Left renal cortex interstitium (tissue), 4 donors: ENCODE measurements around the gene CCDC85C. TPM values are rescaled to one million over a fixed set of nuclear protein-coding genes. Genes with fewer than 3 reads are reported as not detected.
A peak's percentile ranks its signal among the peaks of the same experiment; 100 is the strongest.

Experiments used
- DNase-seq, 4 donors: peaks; one replicate each; pipeline ENCODE4 v3.0.0-alpha.2; 2013; ENCODE audit warnings: low read depth in 4 of 4, low spot score in 2 of 4, missing footprints in 1 of 4
- polyA plus RNA-seq, 4 donors: library from polyadenylated mRNA; unstranded; fragments of 120-200 nt; gene quantifications; one replicate each; pipeline ENCODE4 v1.2.1, GENCODE V29; 2013; ENCODE audit not compliant: insufficient read length in 4 of 4

The CCDC85C gene
- polyA plus RNA-seq, 4 donors, result 24.9 to 40.0 (median 30.9) TPM

DNA sequence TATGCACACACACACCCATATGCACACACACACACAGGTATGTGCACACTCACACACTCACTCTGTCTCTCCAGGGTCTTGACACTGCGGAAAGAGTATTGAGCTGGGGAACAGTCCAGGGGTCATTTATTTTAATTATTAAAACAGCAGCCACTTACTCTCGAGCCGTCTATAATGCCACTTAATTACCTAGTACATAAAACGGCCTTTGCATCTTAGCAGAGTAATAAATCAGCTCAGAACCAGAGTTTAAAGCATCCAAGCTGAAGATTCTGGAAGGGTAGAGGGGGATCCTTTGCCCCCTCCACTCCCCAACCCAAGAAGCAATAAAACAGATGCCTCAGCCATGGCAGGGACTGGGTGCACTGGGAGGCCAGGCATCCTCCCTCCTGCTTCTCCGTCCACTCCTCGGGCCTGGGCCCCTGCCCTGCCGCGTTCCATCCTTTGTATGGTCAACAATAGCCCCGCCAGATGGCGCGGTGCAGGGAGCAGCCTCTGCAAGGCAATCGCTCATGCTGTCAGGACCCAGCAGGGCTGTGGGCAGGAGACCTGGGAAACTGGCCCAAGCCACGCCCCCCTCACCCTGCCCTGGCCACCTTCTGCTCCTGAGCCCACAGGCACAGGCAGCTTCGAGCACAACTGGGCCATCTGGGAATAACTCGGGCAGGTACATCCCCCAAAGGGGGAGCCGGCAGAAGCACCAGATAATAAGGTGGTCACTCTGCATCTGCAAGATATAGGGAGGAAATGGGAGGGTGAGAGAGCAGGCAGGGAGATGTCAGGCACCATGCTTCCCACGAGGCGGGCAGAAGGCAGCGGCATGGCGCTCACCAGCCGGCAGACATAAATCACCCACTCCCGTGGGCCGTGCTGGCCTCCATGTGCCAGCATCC lies 40.9 kb downstream of the CCDC85C start:
- DNase-seq, result peak in 1 of 4 donors; percentile 78

DNA sequence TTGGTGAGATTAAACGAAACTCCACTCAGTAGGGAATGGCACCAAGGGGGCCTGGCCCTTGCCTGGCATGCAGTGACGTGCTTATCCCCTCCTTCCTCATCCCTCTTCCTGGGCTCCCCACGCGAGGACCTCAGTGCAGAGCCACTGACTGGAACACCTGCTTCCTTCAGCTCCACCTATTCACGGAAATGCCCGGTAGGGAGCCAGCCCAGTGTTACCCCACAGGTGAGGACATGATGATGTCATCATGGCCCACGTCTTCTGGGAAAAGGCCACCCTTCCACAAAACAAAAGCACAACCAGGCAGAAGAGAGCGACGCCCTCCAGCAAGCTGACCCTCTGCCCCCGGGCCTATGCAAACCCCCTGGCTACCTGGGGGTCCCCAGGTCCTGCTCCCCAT lies 42.1 kb downstream of the CCDC85C start:
- DNase-seq, result no peak

DNA sequence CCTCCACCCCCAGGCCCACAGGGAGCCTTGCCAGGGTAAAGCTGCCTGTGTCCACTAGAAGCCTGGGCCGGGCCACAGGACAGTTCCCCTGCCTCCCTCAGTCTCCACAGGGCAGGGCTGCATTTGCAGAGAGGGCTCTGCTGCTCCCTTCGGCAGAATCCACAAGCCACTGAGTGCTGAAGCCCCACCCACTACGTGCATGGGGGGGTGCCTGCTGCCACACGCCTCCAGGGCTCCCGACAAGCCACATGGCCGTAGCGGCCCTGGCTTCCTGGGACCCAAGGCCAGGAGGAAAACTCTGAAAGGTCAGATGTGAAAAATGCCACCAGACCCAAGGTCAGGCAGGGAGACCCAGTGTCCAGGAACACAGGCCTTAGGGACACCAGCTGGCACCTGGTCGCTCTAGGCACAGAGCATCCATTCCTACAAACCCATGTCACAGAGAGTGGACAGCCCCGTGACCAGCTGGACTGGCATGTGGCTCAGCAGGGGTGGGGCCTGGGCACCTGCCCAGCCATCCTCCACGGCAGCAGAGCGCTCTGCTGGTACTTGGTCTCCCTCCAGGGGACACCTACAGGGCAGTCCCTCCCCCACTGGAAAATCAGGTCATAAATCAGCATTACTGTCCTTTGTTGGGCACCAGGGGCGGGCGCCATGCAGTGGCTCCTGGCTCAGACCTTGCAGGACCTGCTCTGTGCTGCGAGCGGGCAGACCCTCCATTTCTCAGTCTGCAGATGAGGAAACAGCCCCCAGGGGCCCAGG lies 42.9 kb downstream of the CCDC85C start:
- DNase-seq, result no peak

DNA sequence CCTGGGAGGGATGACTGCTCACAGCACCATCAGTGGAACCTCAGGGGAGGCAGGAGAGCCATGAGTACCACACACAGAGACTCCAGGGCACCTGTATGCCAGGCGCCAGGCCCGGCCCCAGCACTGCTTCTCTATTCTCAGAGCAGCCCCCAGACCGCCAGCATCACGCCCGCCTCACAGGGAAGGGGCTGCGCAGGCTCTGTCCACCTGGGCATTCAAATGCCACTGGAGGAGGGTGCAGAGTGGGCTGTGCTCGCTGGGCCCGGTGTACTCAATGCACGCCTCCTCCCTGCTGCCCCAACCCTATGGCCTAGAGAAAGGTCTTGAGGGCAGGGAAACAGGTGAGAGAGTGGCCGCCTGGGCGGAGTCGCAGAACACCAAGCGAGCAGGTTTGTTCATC lies 43.6 kb downstream of the CCDC85C start:
- no peak for DNase-seq

DNA sequence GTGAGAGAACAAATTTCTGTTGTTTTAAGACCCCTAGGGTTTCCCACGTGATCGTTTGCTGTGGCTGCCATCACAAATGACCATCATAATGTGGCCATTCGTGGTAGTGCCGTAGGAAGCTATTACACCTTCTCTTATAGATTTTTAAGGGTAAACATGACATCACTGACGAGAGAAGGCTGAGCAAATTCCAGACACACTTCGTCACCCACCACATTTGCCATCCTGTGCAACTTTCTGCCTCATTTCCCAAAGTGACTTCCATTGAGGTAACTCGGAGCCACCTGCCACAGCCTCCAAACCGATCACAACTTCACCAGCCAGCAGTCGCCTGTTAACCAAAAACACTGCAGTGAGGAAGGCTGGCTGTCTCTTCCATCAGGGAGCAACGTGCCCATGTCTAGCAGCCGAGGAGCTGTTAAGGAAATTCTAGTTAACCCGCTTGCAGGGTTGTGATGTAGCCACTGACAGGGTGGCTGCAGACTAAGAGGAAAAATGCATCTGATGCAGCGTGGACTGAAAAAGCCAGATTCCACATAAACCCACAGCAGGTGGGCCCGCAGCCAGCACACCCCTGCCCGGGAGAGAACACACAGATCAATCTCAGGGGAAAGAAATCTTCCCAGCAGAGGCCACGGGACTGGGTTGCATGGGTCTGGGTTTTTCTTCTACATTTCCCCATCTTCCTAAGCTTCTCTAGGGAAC lies 44.6 kb downstream of the CCDC85C start:
- DNase-seq, result no peak

DNA sequence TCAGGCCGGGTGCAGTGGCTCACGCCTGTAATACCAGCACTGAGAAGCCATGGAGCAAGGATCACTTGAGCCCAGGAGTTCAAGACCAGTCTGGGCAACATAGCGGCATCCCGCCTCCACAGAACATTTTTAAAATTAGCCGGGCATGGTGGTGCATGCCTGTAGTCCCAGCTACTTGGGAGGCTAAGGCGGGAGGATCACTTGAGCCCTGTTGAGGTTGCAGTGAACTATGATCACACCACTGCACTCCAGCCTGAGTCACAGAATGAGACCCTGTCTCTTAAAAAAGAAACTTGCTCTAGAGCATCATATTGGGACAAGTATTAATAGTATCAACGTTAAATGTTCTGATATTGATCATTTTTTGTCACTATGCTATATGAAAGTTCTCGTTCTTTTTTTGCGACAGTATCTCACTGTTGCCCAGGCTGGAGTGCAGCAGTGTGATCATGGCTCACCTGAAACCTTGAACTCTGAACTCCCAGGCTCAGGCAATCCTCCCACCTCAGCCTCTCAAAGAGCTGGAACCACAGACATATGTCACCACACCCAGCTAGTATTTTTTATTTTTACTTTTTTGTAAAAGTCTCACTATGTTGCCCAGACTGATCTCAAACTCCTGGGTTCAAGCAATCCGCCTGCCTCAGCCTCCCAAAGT lies 47.7 kb downstream of the CCDC85C start:
- no peak for DNase-seq

DNA sequence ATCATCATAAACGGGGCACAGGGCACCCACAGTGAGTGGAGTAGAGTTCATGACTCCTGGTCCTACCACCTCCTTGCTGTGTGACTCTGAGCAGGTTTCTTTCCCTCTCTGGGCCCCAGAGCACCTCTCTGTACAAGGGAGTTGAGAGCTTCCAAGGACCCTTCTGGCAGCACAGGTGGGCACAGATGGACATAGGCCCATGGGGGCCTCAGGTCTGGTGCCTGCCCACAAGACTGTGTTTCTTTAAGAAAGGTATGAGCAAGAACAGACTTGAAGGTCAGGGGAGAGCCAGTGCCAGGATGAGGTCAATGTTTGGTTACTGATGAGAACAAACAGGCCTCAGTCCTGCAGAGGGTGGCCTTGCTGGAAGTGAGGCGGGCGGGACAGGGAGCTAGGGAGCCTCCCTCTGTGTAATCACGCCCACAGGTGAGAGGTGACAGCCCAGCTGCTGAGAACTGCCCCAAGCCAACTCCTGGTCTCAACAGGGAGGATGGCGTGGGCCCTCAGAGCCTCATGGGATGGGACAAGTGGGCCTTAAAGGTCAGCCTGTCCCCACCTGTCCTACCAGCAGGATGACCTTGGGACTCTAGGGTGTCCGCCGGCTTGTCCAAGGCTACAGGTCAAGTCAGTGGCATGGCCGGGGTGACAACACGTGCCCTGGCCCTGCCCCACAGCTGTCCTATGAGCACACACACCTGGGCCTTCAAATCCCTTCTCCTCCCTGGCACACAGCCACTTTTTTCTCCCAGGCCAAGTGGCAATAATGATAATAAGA lies 49.1 kb downstream of the CCDC85C start:
- no peak for DNase-seq

DNA sequence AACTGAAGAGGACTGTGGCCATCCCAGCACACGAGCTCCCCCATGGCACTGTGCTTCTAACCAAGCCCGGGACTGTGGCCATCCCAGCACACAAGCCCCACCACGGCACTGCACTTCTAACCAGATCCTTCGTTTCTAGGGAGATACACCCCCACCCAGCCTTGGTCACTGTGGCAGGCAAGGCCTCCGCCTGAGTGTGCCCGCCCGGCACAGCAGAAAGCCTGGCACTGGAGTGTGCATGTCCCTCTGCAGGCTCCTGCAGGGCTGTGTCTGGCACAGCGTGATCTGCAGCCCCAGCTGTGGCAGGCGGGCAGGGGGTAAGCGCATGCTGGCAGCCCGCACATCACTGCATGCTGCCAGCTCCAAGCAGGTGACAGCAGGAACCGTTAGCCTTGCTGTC lies 49.8 kb downstream of the CCDC85C start:
- DNase-seq, result no peak

DNA sequence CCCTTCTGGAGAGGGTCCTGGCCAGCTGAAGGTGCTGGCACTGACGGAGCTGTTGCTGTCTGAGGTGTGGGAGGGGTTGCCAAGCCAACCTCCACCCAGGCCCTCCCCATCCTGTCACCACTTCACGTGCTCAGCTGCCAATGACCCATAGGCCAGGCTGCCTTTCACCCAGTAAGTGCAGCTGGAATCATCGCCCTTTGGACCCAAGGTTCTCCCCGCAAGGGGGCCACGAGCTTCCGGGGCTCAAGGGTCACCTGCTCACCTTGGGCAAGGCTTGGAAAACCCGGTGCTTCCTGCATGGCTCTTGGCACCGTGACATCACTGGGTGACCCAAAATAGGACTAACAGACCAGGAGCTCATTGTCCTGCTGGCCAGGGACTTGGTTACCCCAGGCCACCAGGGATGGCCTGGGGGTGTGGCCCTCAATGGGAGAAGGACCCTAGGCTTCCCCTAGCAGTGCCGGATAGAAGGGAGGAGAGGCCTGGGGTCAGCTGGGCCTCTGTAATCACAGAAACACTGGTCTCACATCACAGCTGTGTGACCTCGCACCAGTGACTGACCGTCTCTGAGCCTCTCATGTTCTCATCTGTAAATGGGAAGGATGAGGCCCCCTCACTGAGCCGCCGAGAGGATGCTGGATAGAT lies 51.3 kb downstream of the CCDC85C start:
- no peak for DNase-seq

DNA sequence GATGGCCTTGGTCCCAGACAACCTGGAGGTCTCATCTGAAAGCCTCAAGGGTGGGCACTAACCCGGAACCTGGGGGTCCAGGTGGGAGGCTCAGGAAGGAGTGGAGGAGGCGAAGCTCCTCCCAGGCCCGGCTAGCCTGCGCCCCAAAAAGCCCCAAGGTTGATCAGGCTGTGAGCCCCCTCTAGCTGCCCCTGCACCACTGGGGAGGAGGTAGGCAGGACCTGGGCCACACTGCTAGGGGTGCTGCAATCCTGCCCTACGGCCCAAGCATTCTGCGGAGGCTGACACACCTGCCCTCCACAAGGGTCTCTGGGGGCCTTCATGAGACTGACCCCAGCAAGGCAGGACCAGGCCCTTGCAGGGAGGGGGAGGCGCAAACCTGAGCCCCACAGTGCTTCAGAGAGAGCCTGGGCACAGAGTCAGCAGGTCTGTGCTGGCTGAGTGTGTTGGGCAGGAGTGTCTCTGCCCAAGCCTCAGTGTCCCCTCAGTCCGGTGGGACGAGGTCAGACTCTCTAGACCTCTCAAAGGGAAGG lies 51.9 kb downstream of the CCDC85C start:
- no peak for DNase-seq

DNA sequence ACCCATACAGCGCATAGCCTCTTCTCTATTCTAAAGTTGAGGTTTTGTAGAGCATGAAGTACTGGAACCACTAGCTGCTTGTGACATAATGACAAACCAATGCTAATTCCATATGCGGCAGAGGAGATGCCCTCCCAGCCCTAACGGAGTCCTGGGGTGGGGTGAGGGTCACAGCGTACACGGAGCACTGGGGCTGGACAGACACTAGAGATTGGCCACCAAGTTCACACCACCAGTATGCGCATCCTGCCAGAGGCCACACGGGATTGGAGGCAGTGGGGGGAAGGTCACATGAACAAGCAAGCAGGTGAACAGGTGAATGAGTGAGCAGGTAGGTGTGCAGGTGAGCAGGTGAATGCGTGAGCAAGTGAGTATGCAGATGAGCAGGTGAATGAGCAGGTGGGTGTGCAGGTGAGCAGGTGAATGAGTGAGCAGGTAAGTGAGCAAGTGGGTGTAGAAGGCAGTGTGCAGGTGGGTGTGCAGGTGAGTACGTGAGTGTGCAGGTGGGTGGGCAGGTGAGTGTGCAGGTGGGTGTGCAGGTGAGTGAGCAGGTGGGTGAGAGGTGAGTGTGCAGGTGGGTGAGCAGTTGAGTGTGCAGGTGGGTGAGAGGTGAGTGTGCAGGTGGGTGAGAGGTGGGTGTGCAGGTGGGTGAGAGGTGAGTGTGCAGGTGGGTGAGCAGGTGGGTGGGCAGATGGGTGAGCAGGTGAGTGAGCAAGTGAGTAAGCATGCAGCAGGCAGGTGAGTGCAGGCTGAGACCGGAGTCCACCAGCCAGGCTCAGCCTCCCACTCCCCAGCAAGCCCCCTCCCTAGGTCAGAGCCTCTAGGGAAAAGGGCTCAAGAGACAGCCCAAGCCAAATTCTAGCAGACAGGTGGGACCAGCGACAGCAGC lies 52.7 kb downstream of the CCDC85C start:
- DNase-seq, result no peak

DNA sequence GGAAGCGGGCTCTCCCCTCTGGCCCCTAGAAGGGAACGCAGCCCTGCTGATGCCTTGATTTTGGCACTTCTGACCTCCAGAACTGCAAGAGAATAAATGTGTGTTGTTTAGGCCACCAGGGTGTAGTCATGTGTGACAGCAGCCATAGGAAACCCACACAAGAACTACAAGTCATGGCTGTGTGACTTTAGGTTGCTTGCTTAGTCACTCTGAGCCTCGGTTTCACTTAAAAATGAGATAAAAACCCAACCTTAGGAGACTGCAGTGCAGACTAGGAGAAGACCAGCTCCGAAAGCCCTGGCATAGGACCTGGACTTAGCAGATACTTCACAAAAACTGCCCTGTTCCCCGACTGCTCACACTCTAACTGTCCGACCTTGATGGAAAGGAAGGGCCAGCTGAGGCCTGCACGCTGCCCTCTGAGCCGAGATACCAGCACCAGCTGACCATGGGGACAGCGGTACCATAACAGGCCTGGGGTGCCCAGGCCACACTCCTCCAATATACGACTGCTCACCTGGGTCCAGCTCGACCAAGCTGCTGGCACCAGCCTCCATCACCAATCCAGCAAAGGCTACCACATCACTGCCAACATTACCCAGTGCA lies 53.5 kb downstream of the CCDC85C start:
- no peak for DNase-seq

DNA sequence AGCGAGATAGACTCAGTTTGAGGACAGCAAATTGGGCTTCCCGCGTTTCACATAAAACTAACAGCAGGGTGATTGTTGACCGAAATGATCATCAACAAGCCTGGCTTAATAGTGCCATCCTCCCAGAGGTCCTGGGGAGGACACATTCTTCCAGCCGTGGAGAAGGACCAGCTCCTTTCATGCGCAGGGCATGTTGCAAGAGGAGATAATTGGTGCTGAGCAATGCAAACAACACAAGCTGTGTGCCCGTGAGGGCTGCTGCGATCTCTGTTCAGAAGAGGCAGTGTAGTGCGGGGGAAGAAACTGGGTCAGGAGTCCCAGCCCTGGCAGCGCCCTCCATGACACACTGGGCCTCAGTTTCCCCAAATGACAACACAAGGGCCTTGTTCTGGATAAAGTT lies 54.3 kb downstream of the CCDC85C start:
- no peak for DNase-seq

DNA sequence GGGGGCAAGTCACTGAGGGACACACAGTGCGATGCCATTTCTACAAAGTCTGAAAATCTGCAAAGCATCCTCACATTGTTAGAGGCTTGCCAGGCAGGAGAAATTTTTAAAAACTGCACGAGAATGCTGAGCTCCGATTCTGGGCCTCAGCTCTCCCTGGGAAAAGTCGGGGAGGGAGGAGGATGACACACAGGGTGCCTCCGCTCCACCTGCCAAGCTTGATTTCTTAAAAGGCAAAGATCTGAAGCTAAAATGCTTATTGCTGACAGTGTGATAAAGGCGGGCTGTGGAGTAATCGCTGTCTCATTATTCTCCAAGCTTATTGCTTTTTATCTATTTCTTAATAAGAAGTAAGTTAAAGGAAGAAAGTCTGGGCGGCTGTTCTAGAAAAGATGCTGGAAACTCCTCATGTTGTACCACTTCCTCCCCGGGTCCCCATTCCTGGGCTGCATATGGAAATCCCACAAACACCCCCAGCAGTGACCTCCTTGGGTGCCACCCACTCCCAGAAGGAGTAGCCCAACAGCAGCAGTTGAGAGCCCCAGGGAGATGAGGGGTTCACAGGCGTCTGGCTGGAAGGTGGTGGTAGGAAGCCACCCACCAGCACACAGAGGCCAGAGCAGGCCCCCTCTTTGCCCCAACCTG lies 55.0 kb downstream of the CCDC85C start:
- no peak for DNase-seq

DNA sequence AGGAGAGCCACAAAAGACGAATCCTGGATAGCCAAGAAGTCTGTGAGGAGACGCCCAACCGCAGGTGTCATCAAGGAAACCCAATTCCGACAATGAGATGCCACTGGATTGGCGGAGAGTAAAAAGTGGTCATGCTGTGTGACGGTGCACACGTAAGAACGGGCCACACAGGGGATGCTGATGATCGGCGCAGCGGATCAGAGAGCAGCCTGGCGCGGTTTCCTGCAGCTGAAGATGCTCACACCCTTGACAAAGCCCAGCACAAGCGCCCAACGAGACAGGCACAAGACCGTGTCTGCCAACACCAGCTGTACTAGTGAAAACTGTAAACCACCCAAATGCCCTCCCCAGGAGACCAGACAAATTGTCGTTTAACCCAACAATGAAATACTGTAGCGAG lies 55.8 kb downstream of the CCDC85C start:
- DNase-seq, result no peak

DNA sequence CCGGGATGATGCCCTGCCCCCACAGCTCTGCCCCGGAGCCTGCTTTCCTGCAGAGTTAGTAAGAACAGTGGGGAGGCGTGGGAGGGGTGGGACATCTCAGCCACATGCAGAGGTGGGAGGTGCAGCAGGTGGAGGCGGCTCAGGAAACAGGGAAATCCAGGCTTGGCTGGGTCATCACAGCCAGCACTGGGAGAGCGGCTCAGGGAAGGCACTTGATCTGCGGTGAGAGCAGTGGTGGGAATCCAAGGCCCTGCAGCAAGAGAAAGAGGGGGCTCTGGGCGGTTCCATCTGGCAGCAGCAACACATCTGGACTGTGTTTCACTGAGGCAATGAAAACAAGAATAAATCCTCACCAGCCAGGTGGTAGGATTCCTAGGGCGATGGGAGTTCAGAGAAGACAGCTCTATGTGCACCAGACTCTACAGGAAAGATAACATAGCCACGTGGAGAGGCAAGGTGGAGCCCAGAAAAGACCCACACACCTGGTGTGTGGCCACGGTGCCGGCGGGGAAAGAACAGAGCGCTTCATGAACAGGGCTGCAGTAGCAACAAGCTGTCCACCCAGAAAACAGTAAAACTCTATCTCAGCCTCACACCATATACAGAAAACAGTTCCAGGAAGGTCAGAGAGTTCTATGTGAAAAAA lies 57.6 kb downstream of the CCDC85C start:
- DNase-seq, result no peak

DNA sequence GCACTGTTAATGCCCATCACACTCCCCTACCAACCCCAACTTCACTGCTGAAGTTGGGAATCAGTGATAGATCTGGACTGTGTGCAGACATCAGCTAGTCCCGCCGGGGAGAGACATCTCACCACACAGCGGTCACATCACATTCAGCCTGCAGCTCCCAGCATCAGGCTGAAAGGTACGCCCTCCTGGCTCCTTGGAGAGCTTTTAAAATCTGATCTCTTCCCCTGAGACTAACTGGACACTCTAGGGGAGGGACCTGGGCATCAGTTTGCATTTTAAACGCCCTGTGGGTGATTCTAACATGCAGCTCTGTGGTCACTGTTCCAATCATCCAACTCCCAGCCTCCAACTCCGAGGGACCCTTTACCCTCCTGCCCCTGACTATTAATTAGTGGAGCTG lies 58.4 kb downstream of the CCDC85C start:
- DNase-seq, result no peak
